HG03108 (cell line): ENCODE results near the gene GPR139.

ENCODE experiments used
- ATAC-seq: cut with Tn5 transposase; IDR thresholded peaks from one replicate; pipeline ENCODE4 v1.9.1; 2021; ENCODE audit warnings: moderate library complexity; ENCODE audit not compliant: unreplicated experiment

The GPR139 gene

GRCh38 chr16:20056436-20056835 lies 17.3 kb downstream of the GPR139 start:
- ATAC-seq: no peak

DNA sequence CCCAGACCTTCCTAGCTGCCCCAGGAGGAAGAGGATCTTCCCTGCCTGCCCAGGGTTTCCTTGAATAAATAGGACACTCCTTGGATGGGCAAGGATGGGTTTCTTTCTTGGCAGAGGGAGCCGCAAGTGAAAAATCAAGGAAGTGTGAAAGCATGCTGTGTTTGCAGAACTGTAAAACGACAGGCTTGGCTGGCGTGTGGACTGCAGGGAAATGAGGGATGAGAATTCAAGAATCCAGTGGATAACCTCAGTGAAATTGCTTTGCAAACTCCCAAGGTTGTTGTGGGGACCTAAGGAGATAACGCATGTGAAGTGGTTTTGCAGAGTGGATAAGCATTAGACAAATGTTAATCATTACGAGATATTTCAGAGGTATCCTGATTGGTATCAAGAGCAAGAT lies 20.4 kb downstream of the GPR139 start:
- ATAC-seq: no peak

DNA sequence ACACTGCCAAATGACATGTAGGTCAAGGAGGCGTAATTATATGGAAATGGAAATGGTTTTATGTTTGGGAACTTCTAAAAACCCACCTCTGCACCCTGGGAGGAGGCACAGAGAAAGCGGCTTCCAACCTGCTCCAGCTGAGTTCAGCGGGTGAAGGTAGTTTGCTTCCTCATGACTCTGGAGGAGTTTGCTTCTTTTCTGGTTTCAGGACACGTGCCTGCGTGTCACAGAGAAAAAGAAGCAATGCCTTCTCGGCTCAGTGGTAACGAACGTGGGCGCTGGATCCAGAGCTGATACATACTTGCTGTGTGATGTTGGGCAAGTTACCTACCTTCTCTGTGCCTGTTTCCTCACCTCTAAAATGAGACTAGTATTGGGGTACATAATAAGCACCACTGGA lies 22.1 kb downstream of the GPR139 start:
- no peak for ATAC-seq

- ATAC-seq: no peak
Measured at GRCh38 chr16:20051147-20051546, 22.5 kb downstream of the GPR139 start.

GRCh38 chr16:20049831-20050230 lies 23.9 kb downstream of the GPR139 start:
- ATAC-seq: no peak

DNA sequence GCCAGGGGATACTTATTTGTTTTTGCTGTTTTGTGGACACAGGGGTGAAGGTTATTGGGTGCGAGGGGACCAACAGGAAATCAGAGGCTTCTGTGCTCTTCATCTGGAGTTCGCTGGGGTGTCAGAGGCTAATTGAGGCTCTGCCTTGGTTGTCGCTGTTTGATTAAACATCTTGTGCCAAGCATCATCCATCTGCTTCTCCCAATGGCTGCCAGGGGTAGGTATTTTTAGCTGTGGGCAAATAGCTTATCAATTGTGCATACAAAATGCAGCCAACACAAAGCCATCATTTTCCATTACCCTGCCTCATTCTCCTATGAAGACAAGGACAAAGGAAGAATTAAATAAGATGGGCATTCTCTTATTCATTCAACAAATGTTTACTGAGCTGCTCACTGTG lies 27.8 kb downstream of the GPR139 start:
- ATAC-seq: no peak

DNA sequence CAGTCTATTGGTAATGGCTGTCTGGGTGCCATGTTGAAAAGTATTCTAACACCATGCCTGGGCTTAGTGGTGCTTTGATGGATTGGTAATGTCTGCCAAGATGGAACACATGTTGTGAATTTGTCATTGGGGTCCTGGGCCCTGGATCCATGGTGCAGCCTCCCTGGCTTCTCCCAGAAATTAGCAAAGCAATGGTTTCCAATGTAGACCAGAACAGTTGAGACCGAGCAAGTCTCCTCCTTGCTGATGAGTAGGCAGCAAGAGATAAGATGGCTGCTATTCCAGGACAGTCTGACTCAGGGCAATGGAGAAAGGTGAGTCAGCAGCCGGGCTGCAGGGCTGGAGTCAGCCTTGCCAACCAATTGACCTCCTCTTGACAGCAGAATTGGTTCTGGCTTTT lies 30.8 kb downstream of the GPR139 start:
- no peak for ATAC-seq

DNA sequence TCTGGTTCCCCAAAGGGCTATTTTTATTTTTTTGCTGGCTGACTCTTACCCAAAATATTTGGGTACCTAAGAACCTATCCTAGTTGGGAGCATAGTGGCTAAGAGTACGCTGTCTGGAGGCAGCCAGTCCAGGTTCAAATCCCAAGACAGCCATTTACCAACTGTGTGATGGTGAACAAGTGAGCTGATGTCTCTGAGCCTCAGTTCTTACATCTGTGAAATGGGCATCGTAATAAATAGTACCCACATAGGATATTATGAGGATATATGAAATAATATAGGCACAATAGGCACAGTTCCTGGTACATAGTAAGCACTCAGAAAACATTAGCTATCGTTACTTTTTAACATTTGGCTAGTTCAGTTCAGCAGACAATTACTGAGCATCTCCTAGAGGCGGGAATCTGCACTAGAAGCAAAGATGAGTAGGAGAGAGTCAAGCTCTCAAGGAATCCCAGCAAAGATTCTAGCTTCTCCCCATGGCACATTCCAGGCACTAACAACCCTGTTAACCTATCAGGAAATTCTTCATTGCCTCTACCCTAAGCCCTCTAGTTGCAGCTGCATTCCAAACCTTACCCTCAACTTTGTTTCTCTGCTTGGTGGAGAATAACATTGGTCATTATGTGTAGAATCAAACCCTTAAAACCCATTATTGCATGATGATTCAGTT lies 31.6 kb downstream of the GPR139 start:
- ATAC-seq: no peak

GRCh38 chr16:20040011-20040410 lies 33.7 kb downstream of the GPR139 start:
- ATAC-seq: no peak

- ATAC-seq: no peak
Measured at GRCh38 chr16:20029611-20030010, 44.1 kb downstream of the GPR139 start.

DNA sequence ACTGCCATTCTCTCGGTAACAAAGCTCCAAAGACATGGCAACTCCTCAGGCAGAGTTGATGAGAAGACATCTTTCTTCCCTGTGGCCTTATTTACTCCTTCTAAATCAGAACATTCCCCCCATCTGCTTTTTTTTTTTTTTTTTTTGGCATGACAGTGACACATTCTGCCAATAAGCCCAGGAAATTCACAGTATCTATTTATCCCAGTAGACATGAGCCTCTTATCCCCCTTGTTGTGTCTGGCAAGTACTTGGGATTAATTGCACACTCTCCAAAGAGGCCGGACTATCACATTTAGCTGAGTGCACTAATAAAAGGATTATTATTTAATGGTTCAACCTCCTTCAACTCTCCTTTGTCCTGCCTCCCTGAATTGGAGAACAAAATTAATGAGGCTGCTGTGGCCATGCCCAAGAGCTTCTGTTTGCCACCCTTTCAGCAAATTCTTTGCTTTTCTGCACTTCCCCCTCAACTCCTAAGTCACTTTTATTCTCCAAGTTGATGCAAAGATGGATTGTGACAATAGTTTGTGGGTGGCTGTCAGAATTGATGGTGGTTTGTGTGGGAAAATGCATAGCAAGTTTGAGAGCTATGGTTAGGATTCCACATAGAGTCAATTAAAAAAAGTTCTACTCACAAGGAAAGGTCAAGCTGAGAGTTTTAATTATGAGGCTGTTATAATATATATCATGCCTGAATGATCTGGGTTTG lies 47.2 kb downstream of the GPR139 start:
- no peak for ATAC-seq

- ATAC-seq: no peak
Measured at GRCh38 chr16:20023190-20023589, 50.5 kb downstream of the GPR139 start.

DNA sequence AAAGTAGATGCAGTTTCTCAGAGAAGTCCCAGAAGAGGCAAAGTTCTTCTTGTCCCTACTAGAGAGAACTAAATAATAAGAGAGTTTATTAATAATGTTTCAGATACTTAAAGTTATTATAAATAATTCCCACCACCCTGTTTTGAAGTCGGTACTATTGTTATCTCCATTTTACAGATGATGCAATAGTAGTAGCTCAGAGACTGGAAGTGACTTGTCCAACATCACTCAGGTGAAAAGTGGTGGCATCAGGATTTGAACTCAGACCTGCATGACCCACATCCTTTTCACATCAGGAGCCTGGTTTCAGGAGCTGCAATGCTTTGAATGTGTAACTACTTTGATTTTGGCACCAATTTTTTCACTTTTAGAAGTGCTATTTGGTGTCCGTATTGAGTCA lies 52.7 kb downstream of the GPR139 start:
- ATAC-seq: no peak

GRCh38 chr16:20020083-20020482 lies 53.6 kb downstream of the GPR139 start:
- no peak for ATAC-seq

DNA sequence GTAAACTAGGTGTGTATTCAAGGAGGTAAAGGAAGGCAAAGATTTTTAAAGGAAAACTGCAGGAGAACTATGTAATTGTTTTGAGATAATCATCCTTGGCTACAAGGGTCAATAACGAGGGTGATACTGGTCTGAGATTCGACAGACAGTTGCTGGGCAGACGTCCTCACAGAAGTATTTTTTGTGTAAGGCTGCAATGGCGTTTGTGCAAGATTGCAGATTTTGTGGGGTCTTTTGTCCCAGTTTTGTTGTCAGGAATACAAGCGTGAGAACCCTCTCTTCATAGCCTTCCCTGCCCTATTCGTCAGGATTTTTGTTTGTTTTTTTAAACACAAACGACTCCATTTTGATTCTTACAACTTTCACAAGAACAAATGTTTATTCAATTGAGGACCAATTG lies 57.5 kb downstream of the GPR139 start:
- ATAC-seq: no peak

GRCh38 chr16:20004931-20005330 lies 68.8 kb downstream of the GPR139 start:
- ATAC-seq: no peak

GRCh38 chr16:20002936-20003335 lies 70.8 kb downstream of the GPR139 start:
- ATAC-seq: no peak

- ATAC-seq: no peak
Measured at GRCh38 chr16:20001856-20002707, 71.6 kb downstream of the GPR139 start.

DNA sequence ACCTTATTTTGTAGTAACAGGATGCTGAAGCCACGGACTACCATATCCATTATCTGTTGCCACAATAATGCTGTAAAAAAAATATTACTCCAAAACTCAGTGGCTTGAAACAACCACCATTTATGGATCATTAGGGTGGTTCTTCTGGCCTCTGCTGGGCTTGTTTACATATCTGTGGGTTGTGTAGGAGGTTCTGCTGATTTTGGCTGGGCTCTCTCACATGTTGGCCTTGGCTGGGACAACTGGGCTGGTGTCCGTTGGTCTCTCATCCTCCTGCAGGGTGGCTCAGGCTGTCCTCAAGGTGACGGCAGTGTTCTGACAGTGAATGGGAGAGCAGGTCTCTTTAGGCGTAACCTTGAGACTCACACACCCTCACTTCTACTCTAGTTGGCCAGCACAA lies 76.0 kb downstream of the GPR139 start:
- no peak for ATAC-seq

GRCh38 chr16:19997264-19997663 lies 76.4 kb downstream of the GPR139 start:
- no peak for ATAC-seq

GRCh38 chr16:19994466-19995170 lies 79.1 kb downstream of the GPR139 start:
- ATAC-seq: no peak
